Measurements from ENCODE around the gene NAT9.

Gene NAT9

DNA sequence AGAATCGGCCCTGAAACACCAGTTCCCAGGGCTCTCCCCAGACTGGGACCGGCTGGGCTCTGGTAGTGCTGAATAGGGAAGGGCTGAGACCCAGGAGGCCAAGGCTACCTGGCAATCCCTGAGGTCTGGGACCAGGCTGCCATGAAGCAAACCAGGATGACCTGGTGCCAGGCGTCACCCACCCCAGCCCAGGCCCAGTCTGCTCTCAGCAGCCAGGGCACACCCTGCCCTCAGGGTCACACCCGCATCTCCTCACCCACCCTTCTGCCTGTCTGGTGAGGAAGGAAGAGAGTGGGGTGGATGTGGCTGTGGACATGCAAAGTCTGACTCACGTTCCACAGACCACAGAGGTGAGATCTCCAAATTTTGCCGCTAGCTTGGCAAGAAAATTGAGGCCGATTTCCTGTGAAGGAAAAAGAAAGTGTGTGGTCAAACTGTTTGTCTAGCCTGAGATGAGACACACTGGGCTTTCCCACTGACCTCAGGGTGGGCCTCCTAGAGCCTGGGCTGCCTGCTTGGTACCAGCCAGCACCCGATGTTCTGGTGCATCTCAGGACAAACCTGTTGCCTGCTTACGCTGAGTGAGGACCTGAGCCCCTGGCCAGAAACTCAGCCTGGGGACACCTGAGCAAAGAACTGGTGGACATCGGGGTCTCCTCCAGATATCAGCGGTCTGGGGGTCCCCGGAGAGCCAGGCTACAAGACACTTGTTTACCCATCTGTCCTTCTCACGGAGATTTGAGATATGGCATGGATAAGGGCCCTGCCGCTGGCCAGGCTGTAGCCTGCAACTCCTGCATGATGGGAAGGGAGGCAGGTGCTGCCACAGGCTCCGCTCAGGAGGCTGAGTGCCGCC is 45.4 kb downstream of the NAT9 start:
- TF ChIP-seq, protein P1, sequence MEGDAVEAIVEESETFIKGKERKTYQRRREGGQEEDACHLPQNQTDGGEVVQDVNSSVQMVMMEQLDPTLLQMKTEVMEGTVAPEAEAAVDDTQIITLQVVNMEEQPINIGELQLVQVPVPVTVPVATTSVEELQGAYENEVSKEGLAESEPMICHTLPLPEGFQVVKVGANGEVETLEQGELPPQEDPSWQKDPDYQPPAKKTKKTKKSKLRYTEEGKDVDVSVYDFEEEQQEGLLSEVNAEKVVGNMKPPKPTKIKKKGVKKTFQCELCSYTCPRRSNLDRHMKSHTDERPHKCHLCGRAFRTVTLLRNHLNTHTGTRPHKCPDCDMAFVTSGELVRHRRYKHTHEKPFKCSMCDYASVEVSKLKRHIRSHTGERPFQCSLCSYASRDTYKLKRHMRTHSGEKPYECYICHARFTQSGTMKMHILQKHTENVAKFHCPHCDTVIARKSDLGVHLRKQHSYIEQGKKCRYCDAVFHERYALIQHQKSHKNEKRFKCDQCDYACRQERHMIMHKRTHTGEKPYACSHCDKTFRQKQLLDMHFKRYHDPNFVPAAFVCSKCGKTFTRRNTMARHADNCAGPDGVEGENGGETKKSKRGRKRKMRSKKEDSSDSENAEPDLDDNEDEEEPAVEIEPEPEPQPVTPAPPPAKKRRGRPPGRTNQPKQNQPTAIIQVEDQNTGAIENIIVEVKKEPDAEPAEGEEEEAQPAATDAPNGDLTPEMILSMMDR (IDR thresholded peaks at IDR 0.05; ENCODE audit: control insufficient read depth, extremely low read depth, insufficient read depth): no peak
- DNase-seq (ENCODE audit: low read depth): no peak
- no peak overlapping the region for H3K4me3 ChIP-seq (ENCODE audit: low read depth, low read length)

DNA sequence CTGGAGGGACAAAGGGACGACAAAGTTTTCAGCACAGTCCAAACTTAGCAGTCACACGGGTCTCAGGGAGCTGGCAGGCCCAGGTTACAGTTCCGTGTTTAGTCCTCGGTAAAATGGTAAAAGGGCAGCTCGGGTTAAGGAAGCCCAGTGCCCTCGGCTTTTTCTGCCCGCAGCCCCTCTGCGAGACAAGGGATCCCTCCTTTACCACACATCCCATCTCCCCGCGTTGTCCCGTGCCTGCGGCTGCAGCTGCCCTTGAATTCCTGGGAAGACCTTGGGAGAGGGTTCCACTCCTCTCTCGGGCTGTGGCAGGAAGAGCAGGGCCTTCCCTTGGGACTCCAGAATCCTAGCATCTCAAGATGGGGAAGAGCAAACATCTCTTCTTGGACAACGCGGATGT is 46.3 kb downstream of the NAT9 start:
- TF ChIP-seq, protein P1 (IDR thresholded peaks at IDR 0.05; ENCODE audit: control insufficient read depth, extremely low read depth, insufficient read depth): no peak
- H3K4me3 ChIP-seq (ENCODE audit: low read depth, low read length): no peak overlapping the region
- DNase-seq (ENCODE audit: low read depth): no peak

DNA sequence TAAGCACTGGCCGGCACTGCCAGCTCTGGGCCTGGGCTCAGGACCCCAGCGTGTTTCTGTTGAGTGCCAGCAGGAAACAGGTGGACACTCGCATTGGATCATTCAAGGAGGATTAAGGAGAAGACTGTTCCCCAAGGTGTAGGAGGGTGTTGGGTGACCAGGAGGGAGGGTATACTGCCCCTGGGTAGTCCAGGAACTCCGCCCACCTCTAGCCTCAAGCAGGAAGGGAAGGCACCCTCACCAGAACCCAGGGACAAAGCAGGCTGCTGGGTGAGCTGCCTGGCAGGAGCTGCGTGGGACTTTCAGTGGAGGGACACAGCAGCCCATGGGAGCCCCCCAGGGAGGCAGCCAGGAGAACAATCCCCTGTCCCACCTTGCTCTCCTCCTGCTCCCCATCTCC is 46.8 kb downstream of the NAT9 start:
- no peak for DNase-seq (ENCODE audit: low read depth)
- H3K4me3 ChIP-seq (ENCODE audit: low read depth, low read length): no peak overlapping the region
- TF ChIP-seq, protein P1 (IDR thresholded peaks at IDR 0.05; ENCODE audit: control insufficient read depth, extremely low read depth, insufficient read depth): no peak

DNA sequence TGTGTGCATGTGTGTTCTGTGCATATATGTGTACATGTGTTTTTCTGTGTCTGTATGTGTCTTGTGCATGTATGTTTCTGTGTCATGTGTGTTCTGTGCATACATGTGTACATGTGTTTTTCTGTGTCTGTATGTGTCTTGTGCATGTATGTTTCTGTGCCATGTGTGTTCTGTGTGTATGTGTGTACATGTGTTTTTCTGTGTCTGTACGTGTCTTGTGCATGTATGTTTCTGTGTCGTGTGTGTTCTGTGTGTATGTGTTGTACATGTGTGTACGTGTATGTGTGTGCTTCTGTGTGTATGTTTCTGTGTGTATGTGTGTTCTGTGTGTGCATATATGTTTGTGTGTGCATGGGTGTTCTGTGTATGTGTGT is 47.5 kb downstream of the NAT9 start:
- no peak for DNase-seq (ENCODE audit: low read depth)
- no peak overlapping the region for H3K4me3 ChIP-seq (ENCODE audit: low read depth, low read length)
- TF ChIP-seq, protein P1 (IDR thresholded peaks at IDR 0.05; ENCODE audit: control insufficient read depth, extremely low read depth, insufficient read depth): no peak

DNA sequence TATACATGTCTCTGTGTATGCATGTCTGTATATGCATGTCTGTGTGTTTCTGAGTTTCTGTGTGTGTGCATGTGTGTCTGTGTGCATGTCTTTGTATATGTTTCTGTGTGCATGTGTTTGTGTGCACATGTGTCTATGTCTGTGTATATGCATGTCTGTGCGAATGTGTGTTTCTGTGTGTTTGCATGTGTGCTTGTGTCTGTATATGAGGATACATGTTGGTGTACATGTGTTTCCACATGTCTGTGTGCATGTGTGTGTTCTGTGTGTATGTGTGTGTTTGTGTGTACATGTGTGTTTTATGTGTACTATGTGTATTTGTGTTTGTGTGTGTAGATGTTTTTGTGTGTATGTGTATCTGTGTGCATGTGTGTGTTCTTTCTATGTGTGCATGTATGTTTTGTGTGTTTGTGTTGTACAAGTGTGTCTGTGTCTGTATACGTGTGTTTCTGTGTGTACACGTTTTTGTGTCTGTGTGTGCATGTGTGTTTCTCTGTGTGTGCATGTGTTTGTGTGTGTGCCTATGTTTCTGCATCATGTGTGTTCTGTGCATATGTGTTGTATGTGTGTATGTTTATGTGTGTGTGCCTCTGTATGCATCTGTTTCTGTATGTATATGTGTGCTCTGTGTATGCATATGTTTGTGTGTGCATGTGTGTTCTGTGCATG is 48.0 kb downstream of the NAT9 start:
- no peak overlapping the region for H3K4me3 ChIP-seq (ENCODE audit: low read depth, low read length)
- DNase-seq (ENCODE audit: low read depth): no peak
- TF ChIP-seq, protein P1 (IDR thresholded peaks at IDR 0.05; ENCODE audit: control insufficient read depth, extremely low read depth, insufficient read depth): no peak

DNA sequence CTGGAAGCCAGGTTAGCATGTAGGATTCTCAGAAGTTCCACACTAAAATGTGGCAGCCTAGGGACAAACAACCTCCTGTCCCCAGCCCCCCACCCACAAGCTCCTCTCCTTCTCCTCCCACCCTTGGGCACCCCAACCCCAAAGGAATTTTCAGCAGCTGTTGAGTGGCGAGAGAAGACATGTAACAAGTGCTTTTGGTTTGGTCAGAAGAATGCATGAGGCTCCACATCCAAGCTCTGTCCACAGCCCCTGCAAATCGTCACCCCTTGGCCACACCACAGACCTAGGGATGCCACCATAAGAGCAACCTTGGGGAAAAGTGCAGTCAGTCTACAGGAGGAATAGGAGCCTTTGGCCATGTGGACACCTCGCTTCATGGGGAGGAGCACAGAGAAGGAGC is 51.0 kb downstream of the NAT9 start:
- no peak for DNase-seq (ENCODE audit: low read depth)
- TF ChIP-seq, protein P1 (IDR thresholded peaks at IDR 0.05; ENCODE audit: control insufficient read depth, extremely low read depth, insufficient read depth): no peak
- no peak overlapping the region for H3K4me3 ChIP-seq (ENCODE audit: low read depth, low read length)

Data from LNCaP clone FGC (cell line).